Hepatocyte (in vitro differentiated cells): ENCODE data around the gene PLGRKT. TPM values are rescaled to one million over a fixed set of nuclear protein-coding genes. Genes with fewer than 3 reads are reported as not detected.
"Not testable (repeated sequence)": the region's sequence is repeated elsewhere in the genome, so short reads cannot be mapped to it uniquely, and the experiment has no call there.

Experiments
- DNase-seq: peaks from one replicate; pipeline ENCODE4 v3.0.0-alpha.2; 2016; ENCODE audit warnings: low spot score
- H2AFZ ChIP-seq: fragments of 200-600 bp; sonication (generic); 2 replicates; pipeline ENCODE4 v1.6.0; 2016; ENCODE audit warnings: antibody characterized with exemption, mild to moderate bottlenecking
- H3K27ac ChIP-seq: fragments of 200-600 bp; sonication (generic); 2 replicates; pipeline ENCODE4 v1.5.1; 2016; ENCODE audit warnings: mild to moderate bottlenecking
- H3K27me3 ChIP-seq: fragments of 200-600 bp; sonication (generic); 2 replicates; pipeline ENCODE4 v1.6.1; 2016
- H3K36me3 ChIP-seq: fragments of 200-600 bp; sonication (generic); replicated peaks from 2 replicates; pipeline ENCODE4 v1.5.1; 2016; ENCODE audit warnings: low read depth; ENCODE audit not compliant: insufficient read depth
- H3K4me1 ChIP-seq: fragments of 200-600 bp; sonication (generic); 2 replicates; pipeline ENCODE4 v1.5.1; 2016; ENCODE audit warnings: mild to moderate bottlenecking, moderate library complexity; ENCODE audit not compliant: insufficient read depth
- H3K4me2 ChIP-seq: fragments of 200-600 bp; sonication (generic); 2 replicates; pipeline ENCODE4 v1.6.0; 2016
- H3K4me3 ChIP-seq: fragments of 200-600 bp; sonication (generic); 2 replicates; pipeline ENCODE4 v1.5.1; 2016; ENCODE audit warnings: mild to moderate bottlenecking
- H3K79me2 ChIP-seq: fragments of 200-600 bp; sonication (generic); 2 replicates; pipeline ENCODE4 v1.6.0; 2017; ENCODE audit warnings: mild to moderate bottlenecking
- H3K9me2 ChIP-seq: fragments of 200-600 bp; sonication (generic); replicated peaks from 2 replicates; pipeline ENCODE4 v1.6.0; 2017; ENCODE audit warnings: mild to moderate bottlenecking; ENCODE audit not compliant: insufficient read depth
- H3K9me3 ChIP-seq: fragments of 200-600 bp; sonication (generic); 2 replicates; pipeline ENCODE4 v1.5.1; 2016; ENCODE audit warnings: low read depth, mild to moderate bottlenecking
- H4K20me1 ChIP-seq: fragments of 200-600 bp; sonication (generic); 2 replicates; pipeline ENCODE4 v1.6.0; 2016; ENCODE audit warnings: mild to moderate bottlenecking; ENCODE audit not compliant: insufficient read depth, poor library complexity, severe bottlenecking
- CTCF ChIP-seq: fragments of 200-600 bp; sonication (generic); IDR thresholded peaks from 2 replicates; pipeline ENCODE4 v1.5.1; 2016; ENCODE audit warnings: antibody characterized with exemption, mild to moderate bottlenecking; ENCODE audit not compliant: poor library complexity
- EZH2 ChIP-seq: fragments of 200-600 bp; sonication (generic); IDR thresholded peaks from 2 replicates; pipeline ENCODE4 v1.6.1; 2016; ENCODE audit warnings: antibody characterized with exemption, mild to moderate bottlenecking, borderline replicate concordance
- EZH2phosphoT487 ChIP-seq: fragments of 200-600 bp; sonication (generic); IDR thresholded peaks from one replicate; pipeline ENCODE4 v1.6.1; 2018; ENCODE audit warnings: antibody characterized with exemption, mild to moderate bottlenecking, low read depth, moderate library complexity; ENCODE audit not compliant: unreplicated experiment, severe bottlenecking
- WGBS: methylation state at CpG from one replicate; pipeline ENCODE4 v1.1.6; 2016; ENCODE audit warnings: low lambda C conversion rate; ENCODE audit errors: missing lambda C conversion rate; 5-methylcytosine and 5-hydroxymethylcytosine counted together
- polyA plus RNA-seq: library from polyadenylated mRNA; unstranded; fragments of >200 nt; fragmentation: Nextera tagmentation; extraction: Ambion mirVana; gene quantifications from 2 replicates; pipeline ENCODE4 v1.2.1, GENCODE V29; 2016
- total RNA-seq: library from RNA; depleted of rRNA; stranded (reverse); fragments of >200 nt; gene quantifications from 2 replicates; pipeline ENCODE4 v1.2.3, GENCODE V29; 2014

The PLGRKT gene
- total and polyA plus RNA-seq, 2 experiments from 2014 or later, result 13.6 to 18.0 TPM

GRCh38 chr9:5480919-5481318 lies 43.2 kb upstream of the PLGRKT start:
- TF ChIP-seq EZH2phosphoT487 (no peak), CTCF (no peak), EZH2 (no peak)
- WGBS, result 90% methylated on average over 4 of the region's 4 CpGs

GRCh38 chr9:5479994-5480694 lies 42.4 kb upstream of the PLGRKT start:
- Histone ChIP-seq H3K9me3 (no peaks in the 10 kb centered on the region), H3K4me2 (no peak overlapping the region), H3K79me2 (no peaks in the 10 kb centered on the region), H4K20me1 (no peaks in the 10 kb centered on the region), H3K4me3 (no peak overlapping the region), H3K27me3 (no peaks in the 10 kb centered on the region), H3K36me3 (no peaks in the 10 kb centered on the region), H3K9me2 (no peaks in the 10 kb centered on the region), H3K4me1 (no peaks in the 10 kb centered on the region), H2AFZ (no peak overlapping the region), H3K27ac (no peak overlapping the region)
- no peak for DNase-seq
- 78% methylated on average over 3 of the region's 3 CpGs for WGBS
- TF ChIP-seq EZH2phosphoT487 (no peak), EZH2 (no peak), CTCF (no peak)

More at GRCh38 chr9:5480919-5481318, 43.2 kb upstream of the PLGRKT start:
- Histone ChIP-seq H3K4me3 (no peak overlapping the region), H3K27ac (no peak overlapping the region), H3K4me1 (no peaks in the 10 kb centered on the region), H4K20me1 (no peaks in the 10 kb centered on the region), H2AFZ (no peak overlapping the region), H3K4me2 (no peak overlapping the region), H3K36me3 (no peaks in the 10 kb centered on the region), H3K79me2 (no peaks in the 10 kb centered on the region), H3K27me3 (no peaks in the 10 kb centered on the region), H3K9me3 (no peaks in the 10 kb centered on the region), H3K9me2 (no peaks in the 10 kb centered on the region)
- no peak for DNase-seq

- Histone ChIP-seq H4K20me1 (no peaks in the 10 kb centered on the region), H3K9me2 (no peaks in the 10 kb centered on the region), H3K4me3 (no peak overlapping the region), H3K4me1 (no peaks in the 10 kb centered on the region), H2AFZ (no peak overlapping the region), H3K4me2 (no peak overlapping the region), H3K36me3 (no peaks in the 10 kb centered on the region), H3K9me3 (no peaks in the 10 kb centered on the region), H3K27me3 (no peaks in the 10 kb centered on the region), H3K79me2 (no peaks in the 10 kb centered on the region), H3K27ac (no peak overlapping the region)
- WGBS, result 72% methylated on average over 2 of the region's 2 CpGs
- no peak for TF ChIP-seq EZH2phosphoT487
- TF ChIP-seq CTCF, result no peak
- no peak for TF ChIP-seq EZH2
- DNase-seq, result no peak
These were observed 40.5 kb upstream of the PLGRKT start for GRCh38 chr9:5478206-5478605.

GRCh38 chr9:5475611-5476010 lies 37.9 kb upstream of the PLGRKT start:
- H3K4me3 ChIP-seq, H3K79me2 ChIP-seq, DNase-seq, H3K9me2 ChIP-seq, H3K36me3 ChIP-seq, H3K4me1 ChIP-seq, H3K4me2 ChIP-seq, H3K27me3 ChIP-seq, H3K27ac ChIP-seq, H4K20me1 ChIP-seq, H3K9me3 ChIP-seq, H2AFZ ChIP-seq: not testable (repeated sequence)
- WGBS, result 86% methylated on average over 2 of the region's 2 CpGs
